ENCODE measurements around the gene GLT8D1. TPM values are rescaled to one million over a fixed set of nuclear protein-coding genes. Genes with fewer than 3 reads are reported as not detected.
"Not testable (repeated sequence)": the region's sequence is repeated elsewhere in the genome, so short reads cannot be mapped to it uniquely, and the experiment has no call there.

The GLT8D1 gene
- total RNA-seq, 2 donors from 2014 or later = 28.4 to 35.0 TPM

- no peaks in the 10 kb centered on the region for H3K9me3 Mint-ChIP-seq
- ATAC-seq (peak in 1 of 2 donors; percentile 18), DNase-seq (ENCODE audit: low spot score in 2 of 2) (no peak)
- H3K27ac Mint-ChIP-seq = peak overlapping the region in 1 of 2 donors; percentile 51
- peaks cover 31 to 54% of the 10 kb centered on the region in 2 donors for H3K36me3 Mint-ChIP-seq
Observed at GRCh38 chr3:52694528-52695189, 10.9 kb downstream of the GLT8D1 start.

GRCh38 chr3:52693071-52693470 is 12.5 kb downstream of the GLT8D1 start:
- DNase-seq (ENCODE audit: low spot score in 2 of 2) (no peak), ATAC-seq (no peak)
- peak overlapping the region; percentile 17 to 82 for H3K27ac Mint-ChIP-seq
- H3K9me3 Mint-ChIP-seq = no peaks in the 10 kb centered on the region
- peaks cover 47 to 70% of the 10 kb centered on the region in 2 donors for H3K36me3 Mint-ChIP-seq

- H3K36me3 Mint-ChIP-seq = peaks cover 70 to 83% of the 10 kb centered on the region in 2 donors
- peak overlapping the region; percentile 73 to 96 for H3K27ac Mint-ChIP-seq
- ATAC-seq (no peak), DNase-seq (ENCODE audit: low spot score in 2 of 2) (no peak)
- no peaks in the 10 kb centered on the region for H3K9me3 Mint-ChIP-seq
Observed at GRCh38 chr3:52690560-52690959, 15.0 kb downstream of the GLT8D1 start.

GRCh38 chr3:52689151-52689550 is 16.4 kb downstream of the GLT8D1 start:
- Mint-ChIP-seq H3K36me3 (peaks cover 69 to 77% of the 10 kb centered on the region in 2 donors), H3K27ac (peak overlapping the region; percentile 94 to 96), H3K9me3 (no peaks in the 10 kb centered on the region)
- ATAC-seq (no peak), DNase-seq (ENCODE audit: low spot score in 2 of 2) (no peak)

GRCh38 chr3:52688266-52688665 is 17.3 kb downstream of the GLT8D1 start:
- H3K36me3 Mint-ChIP-seq = peaks cover 63 to 68% of the 10 kb centered on the region in 2 donors
- H3K9me3 Mint-ChIP-seq = no peaks in the 10 kb centered on the region
- peak overlapping the region; percentile 96 to 98 for H3K27ac Mint-ChIP-seq
- ATAC-seq (no peak), DNase-seq (ENCODE audit: low spot score in 2 of 2) (no peak)

GRCh38 chr3:52685709-52686691 is 19.6 kb downstream of the GLT8D1 start, which contains the start of the genes GNL3 and PBRM1:
Gene GNL3 (plus strand): TSS chr3:52686032. CDS start chr3:52686093, 61 bp downstream.
Gene PBRM1 (minus strand): TSS chr3:52685913.
- Mint-ChIP-seq H3K27ac (peak within 1 kb of the TSS; percentile 96 to 98), H3K36me3 (peaks cover 56 to 65% of the 10 kb centered on the region in 2 donors), H3K9me3 (no peaks in the 10 kb centered on the region)
- ATAC-seq (peak; percentile 73 to 77), DNase-seq (ENCODE audit: low spot score in 2 of 2) (peak; percentile 92)

- H3K9me3 Mint-ChIP-seq = no peaks in the 10 kb centered on the region
- peak; percentile 82 to 92 for DNase-seq (ENCODE audit: low spot score in 2 of 2)
- H3K36me3 Mint-ChIP-seq = peaks cover 52 to 61% of the 10 kb centered on the region in 2 donors
- ATAC-seq = peak; percentile 78 to 81
- H3K27ac Mint-ChIP-seq = peak overlapping the region; percentile 93 to 96
Observed at GRCh38 chr3:52685285-52685708, 20.3 kb downstream of the GLT8D1 start.

- Mint-ChIP-seq H3K36me3 (peaks cover 49 to 60% of the 10 kb centered on the region in 2 donors), H3K27ac (peak overlapping the region; percentile 93 to 96), H3K9me3 (no peaks in the 10 kb centered on the region)
- DNase-seq (ENCODE audit: low spot score in 2 of 2) (no peak), ATAC-seq (no peak)
Observed at GRCh38 chr3:52684184-52684583, 21.4 kb downstream of the GLT8D1 start.

GRCh38 chr3:52683611-52684010 is 22.0 kb downstream of the GLT8D1 start:
- H3K9me3 Mint-ChIP-seq = no peaks in the 10 kb centered on the region
- peak overlapping the region; percentile 82 to 96 for H3K27ac Mint-ChIP-seq
- DNase-seq (ENCODE audit: low spot score in 2 of 2) (no peak), ATAC-seq (no peak)
- peaks cover 49 to 60% of the 10 kb centered on the region in 2 donors for H3K36me3 Mint-ChIP-seq

GRCh38 chr3:52682016-52682415 is 23.6 kb downstream of the GLT8D1 start:
- peaks cover 41 to 53% of the 10 kb centered on the region in 2 donors for H3K36me3 Mint-ChIP-seq
- H3K27ac Mint-ChIP-seq = peak overlapping the region; percentile 92 to 98
- DNase-seq (ENCODE audit: low spot score in 2 of 2) = peak; percentile 47 to 65

GRCh38 chr3:52681596-52681995 is 24.0 kb downstream of the GLT8D1 start:
- no peak for ATAC-seq

More at GRCh38 chr3:52682016-52682415, 23.6 kb downstream of the GLT8D1 start:
- H3K9me3 Mint-ChIP-seq = no peaks in the 10 kb centered on the region
- peak; percentile 59 to 60 for ATAC-seq

GRCh38 chr3:52679811-52680210 is 25.8 kb downstream of the GLT8D1 start:
- Mint-ChIP-seq H3K36me3 (peaks cover 25 to 57% of the 10 kb centered on the region in 2 donors), H3K9me3 (no peaks in the 10 kb centered on the region), H3K27ac (peak overlapping the region; percentile 68 to 92)
- ATAC-seq (no peak), DNase-seq (ENCODE audit: low spot score in 2 of 2) (no peak)

More at GRCh38 chr3:52681596-52681995, 24.0 kb downstream of the GLT8D1 start:
- Mint-ChIP-seq H3K9me3 (no peaks in the 10 kb centered on the region), H3K27ac (peak overlapping the region; percentile 92 to 98), H3K36me3 (peaks cover 37 to 53% of the 10 kb centered on the region in 2 donors)
- no peak for DNase-seq (ENCODE audit: low spot score in 2 of 2)

- DNase-seq (ENCODE audit: low spot score in 2 of 2) = no peak
- H3K36me3 Mint-ChIP-seq = peaks cover 20 to 51% of the 10 kb centered on the region in 2 donors
- H3K9me3 Mint-ChIP-seq = no peaks in the 10 kb centered on the region
- peak overlapping the region; percentile 68 to 92 for H3K27ac Mint-ChIP-seq
- ATAC-seq = no peak
Observed at GRCh38 chr3:52679199-52679538, 26.4 kb downstream of the GLT8D1 start.

- Mint-ChIP-seq H3K36me3 (peaks cover 20 to 51% of the 10 kb centered on the region in 2 donors), H3K9me3 (no peaks in the 10 kb centered on the region), H3K27ac (peak overlapping the region; percentile 68 to 92)
- no peak for ATAC-seq
- DNase-seq (ENCODE audit: low spot score in 2 of 2) = no peak
Observed at GRCh38 chr3:52678265-52679198, 27.1 kb downstream of the GLT8D1 start.

- DNase-seq (ENCODE audit: low spot score in 2 of 2); ATAC-seq; H3K27ac Mint-ChIP-seq; H3K9me3 Mint-ChIP-seq: not testable (repeated sequence)
- peaks cover 20 to 60% of the 10 kb centered on the region in 2 donors for H3K36me3 Mint-ChIP-seq
Observed at GRCh38 chr3:52676201-52676600, 29.4 kb downstream of the GLT8D1 start.

- ATAC-seq (no peak), DNase-seq (ENCODE audit: low spot score in 2 of 2) (no peak)
- Mint-ChIP-seq H3K9me3 (no peaks in the 10 kb centered on the region), H3K36me3 (peaks cover 7 to 49% of the 10 kb centered on the region in 2 donors), H3K27ac (peak overlapping the region; percentile 92 to 99)
Observed at GRCh38 chr3:52671676-52672075, 33.9 kb downstream of the GLT8D1 start.

Data from activated naive CD4-positive, alpha-beta T cell treated with anti-CD3 and anti-CD28 coated beads, Interleukin-2, amount 50 U/mL, for 72 hours (primary cell).